Forelimb muscle (tissue), 1 donor: Measurements from ENCODE around the gene ACTL7B. TPM values are rescaled to one million over a fixed set of nuclear protein-coding genes. Genes with fewer than 3 reads are reported as not detected.

Source experiments
- polyA plus RNA-seq: library from polyadenylated mRNA; unstranded; fragments of 120-200 nt; gene quantifications from one replicate; pipeline ENCODE4 v1.2.1, GENCODE V29; 2013; ENCODE audit not compliant: insufficient read length

ACTL7B gene
- polyA plus RNA-seq, 1 donor = not detected

Other genes starting within 250 kb of the ACTL7B start
- not detected for gene ACTL7A, start 6.3 kb upstream of the ACTL7B start, polyA plus RNA-seq
- gene ELP1, start 78.1 kb upstream of the ACTL7B start, polyA plus RNA-seq = 32.7 TPM
- 13.7 TPM for gene ABITRAM, start 78.4 kb upstream of the ACTL7B start, polyA plus RNA-seq
- 28.6 TPM for gene CTNNAL1, start 157.5 kb upstream of the ACTL7B start, polyA plus RNA-seq